ENCODE measurements around the gene GNAQ. TPM values are rescaled to one million over a fixed set of nuclear protein-coding genes. Genes with fewer than 3 reads are reported as not detected.
A peak's percentile ranks its signal among the peaks of the same experiment; 100 is the strongest.

The GNAQ gene
- total RNA-seq, 1 donor, result 53.1 TPM

DNA sequence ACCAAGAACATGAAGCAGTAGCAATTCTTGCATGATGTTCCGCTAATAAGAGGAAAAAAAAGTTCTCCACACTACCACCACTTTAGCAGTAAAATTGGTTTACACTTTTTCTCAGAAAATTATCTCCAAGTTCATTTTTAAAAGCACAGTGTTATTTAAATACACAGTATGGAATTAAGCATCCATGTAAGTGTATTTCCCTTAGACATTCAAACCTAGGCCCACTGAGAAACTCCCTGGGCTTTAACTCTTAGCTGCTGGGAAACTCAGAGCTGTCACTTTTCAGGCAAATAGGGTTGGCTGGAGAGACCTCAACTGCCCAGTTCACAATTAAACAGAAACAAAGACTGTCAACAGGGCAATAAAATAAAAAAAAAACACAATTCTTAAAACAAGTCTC, 2.7 kb downstream of the GNAQ start:
- peak overlapping the region; percentile 84 for H3K4me3 ChIP-seq (ENCODE audit: low read depth, low read length)
- TF ChIP-seq, protein P1, sequence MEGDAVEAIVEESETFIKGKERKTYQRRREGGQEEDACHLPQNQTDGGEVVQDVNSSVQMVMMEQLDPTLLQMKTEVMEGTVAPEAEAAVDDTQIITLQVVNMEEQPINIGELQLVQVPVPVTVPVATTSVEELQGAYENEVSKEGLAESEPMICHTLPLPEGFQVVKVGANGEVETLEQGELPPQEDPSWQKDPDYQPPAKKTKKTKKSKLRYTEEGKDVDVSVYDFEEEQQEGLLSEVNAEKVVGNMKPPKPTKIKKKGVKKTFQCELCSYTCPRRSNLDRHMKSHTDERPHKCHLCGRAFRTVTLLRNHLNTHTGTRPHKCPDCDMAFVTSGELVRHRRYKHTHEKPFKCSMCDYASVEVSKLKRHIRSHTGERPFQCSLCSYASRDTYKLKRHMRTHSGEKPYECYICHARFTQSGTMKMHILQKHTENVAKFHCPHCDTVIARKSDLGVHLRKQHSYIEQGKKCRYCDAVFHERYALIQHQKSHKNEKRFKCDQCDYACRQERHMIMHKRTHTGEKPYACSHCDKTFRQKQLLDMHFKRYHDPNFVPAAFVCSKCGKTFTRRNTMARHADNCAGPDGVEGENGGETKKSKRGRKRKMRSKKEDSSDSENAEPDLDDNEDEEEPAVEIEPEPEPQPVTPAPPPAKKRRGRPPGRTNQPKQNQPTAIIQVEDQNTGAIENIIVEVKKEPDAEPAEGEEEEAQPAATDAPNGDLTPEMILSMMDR (IDR thresholded peaks at IDR 0.05; ENCODE audit: insufficient read depth, low read depth, low read length), result no peak
- no peak for DNase-seq (ENCODE audit: low read depth)

DNA sequence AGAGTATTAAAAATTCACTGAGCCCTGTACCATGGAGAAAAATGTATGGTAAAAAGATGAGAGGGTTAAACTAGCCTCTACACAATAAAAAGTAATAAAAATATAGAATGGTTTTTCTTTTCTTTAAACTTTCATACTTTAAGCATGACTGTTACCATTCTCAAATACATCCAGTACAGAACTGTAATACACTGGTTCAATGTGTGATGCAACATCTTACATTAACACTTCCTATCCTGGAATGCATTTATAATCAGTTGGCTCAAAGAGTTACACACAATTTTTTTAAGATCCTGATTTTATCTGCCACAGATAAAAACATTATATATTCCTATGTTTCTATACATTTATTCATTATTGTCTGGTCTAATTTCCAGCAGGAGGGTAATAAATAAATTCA, 4.7 kb downstream of the GNAQ start:
- TF ChIP-seq, protein P1 (IDR thresholded peaks at IDR 0.05; ENCODE audit: insufficient read depth, low read depth, low read length), result no peak
- no peak for DNase-seq (ENCODE audit: low read depth)
- no peak overlapping the region for H3K4me3 ChIP-seq (ENCODE audit: low read depth, low read length)

DNA sequence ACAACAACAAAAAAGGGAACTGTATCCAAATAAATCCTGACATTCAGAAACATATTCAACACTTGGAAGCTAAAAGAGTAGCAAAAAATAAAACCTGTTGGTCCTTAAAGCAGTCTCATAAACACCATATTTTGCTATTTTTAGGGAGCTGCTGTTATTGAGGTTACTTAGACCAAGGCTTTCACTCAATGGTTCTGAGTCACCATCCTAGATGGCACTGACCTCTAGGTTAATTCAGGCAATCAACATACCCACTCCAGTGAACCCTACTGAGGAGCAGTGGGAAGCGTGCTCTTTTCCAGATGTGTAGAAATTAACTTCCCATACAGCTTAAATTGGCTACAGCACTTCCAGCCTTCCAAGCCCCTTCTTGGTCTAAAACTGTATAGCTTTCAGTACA, 5.2 kb downstream of the GNAQ start:
- TF ChIP-seq, protein P1 (IDR thresholded peaks at IDR 0.05; ENCODE audit: insufficient read depth, low read depth, low read length), result no peak
- H3K4me3 ChIP-seq (ENCODE audit: low read depth, low read length), result no peak overlapping the region
- DNase-seq (ENCODE audit: low read depth), result no peak

DNA sequence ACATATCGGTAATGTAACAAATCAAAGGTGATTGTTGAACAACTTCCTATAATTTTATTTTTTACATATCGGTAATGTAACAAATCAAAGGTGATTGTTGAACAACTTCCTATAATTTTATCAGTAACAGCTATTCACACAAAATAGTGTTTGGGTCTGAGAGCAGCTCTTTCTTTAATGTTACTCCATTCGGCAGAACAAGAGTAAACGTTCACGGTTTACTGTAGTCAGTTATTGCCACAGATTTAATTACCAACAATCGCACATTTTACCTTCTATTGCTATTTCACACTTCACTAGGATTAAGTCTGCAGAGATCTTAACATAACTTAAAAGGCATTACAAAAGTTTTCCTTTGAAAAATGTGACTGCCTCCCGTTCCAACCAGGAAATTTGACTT, 6.4 kb downstream of the GNAQ start:
- TF ChIP-seq, protein P1 (IDR thresholded peaks at IDR 0.05; ENCODE audit: insufficient read depth, low read depth, low read length), result no peak
- H3K4me3 ChIP-seq (ENCODE audit: low read depth, low read length), result no peak overlapping the region
- DNase-seq (ENCODE audit: low read depth), result no peak

DNA sequence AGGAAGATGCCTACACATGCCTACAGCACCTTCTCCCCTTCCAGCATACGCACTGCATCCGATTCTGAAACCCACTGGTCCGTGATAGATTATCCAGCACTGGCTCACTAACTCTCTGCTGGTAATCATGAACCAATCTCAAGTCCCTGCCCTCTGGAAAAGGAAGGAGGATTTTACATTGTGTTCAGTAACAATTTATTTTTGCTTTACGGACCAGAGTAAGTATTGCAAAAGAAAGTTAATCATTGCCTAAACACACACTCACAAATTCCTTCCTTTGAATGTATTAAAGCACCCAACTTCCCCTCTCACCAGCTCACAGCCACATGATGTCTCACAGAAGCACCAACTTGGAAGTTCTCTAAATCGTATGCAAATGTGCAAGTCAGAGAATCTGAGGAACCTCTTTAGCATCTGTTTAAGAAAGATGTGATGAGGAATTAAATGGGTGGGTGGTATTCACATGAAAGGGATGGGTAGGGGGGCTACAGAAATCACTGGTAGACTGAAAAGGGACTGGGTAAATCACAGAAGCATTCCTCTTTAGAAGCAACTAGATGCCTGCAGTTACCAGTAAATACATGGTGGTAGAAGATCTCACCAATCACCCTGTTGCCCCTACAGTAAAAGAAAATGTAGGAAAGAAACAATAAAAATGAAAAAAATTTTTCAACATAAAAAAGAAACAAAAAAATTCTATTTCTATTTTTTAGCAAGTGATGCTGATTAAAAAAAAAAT, 8.4 kb downstream of the GNAQ start:
- DNase-seq (ENCODE audit: low read depth), result peak; percentile 80
- peak overlapping the region; percentile 4 for H3K4me3 ChIP-seq (ENCODE audit: low read depth, low read length)
- TF ChIP-seq, protein P1 (IDR thresholded peaks at IDR 0.05; ENCODE audit: insufficient read depth, low read depth, low read length), result no peak

DNA sequence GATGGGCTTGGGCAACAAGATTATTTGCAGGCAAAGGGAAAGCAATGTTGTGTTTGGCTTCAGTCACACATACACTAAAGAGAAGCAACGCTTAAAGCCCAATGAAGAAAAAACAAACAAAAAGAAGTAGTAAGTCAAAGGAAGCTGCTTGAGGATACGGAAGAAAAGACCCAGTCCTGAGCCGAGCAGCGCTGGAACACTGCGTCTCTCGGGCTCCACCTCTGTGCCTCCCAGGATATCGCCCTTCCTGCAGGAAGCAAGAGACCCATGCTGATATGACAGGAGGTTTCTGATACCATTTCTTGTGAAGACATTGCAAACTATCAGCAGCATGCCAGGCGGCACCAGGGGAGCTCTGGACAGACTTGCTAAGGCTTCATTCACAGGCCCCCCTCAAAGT, 9.9 kb downstream of the GNAQ start:
- H3K4me3 ChIP-seq (ENCODE audit: low read depth, low read length), result no peak overlapping the region
- no peak for DNase-seq (ENCODE audit: low read depth)
- TF ChIP-seq, protein P1 (IDR thresholded peaks at IDR 0.05; ENCODE audit: insufficient read depth, low read depth, low read length), result no peak

All from fibroblast of villous mesenchyme (primary cell).